Posterior vena cava (tissue), 2 donors: ENCODE results near the gene GPR139. TPM values are rescaled to one million over a fixed set of nuclear protein-coding genes. Genes with fewer than 3 reads are reported as not detected.

Experiments used
- DNase-seq: peaks from one replicate; pipeline ENCODE4 v3.0.0-alpha.2; 2020; ENCODE audit warnings: low spot score
- intact Hi-C, 2 donors: fragments of 100-400 bp; cut with DNase I; formaldehyde crosslinking; loops; one replicate each; pipeline versions ENCODE4 v1.14.1 to v1.14.2; 2022 to 2023
- total RNA-seq, 2 donors: library from RNA; stranded (reverse); fragmentation: NEBNext Ultra II Directional; extraction: Animal tissue kit (Norgen Biotek cat#: 25700); gene quantifications; one replicate each; pipeline ENCODE4 v1.2.1, GENCODE V29; 2021
- donor health status: DM: yes; HTN: yes; CAD: no.
- donor health status: DM: yes; HTN: yes; CAD: no.

GPR139 gene
- total RNA-seq, 2 donors from 2014 or later = not detected

DNA sequence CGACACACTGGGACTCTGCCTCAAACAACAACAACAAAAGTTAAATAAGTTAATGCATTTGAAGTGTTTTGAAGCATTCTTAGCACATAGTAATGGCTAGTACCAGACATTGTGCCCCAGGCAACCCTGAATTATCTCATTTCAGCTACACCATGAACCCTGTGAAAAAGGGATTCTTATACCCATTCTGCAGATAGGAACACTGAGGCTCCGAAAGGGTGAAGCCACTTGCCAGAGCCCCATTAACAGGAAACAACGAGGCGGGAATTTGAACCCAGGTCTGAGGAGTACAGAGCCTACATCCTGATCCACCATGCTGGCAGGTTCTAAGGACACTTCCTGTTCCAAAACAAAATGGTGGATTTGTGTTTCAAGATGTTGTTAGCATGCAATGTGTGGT is 9.2 kb downstream of the GPR139 start:
- intact Hi-C loops = no loop called here
- no peak for DNase-seq

GRCh38 chr16:20061132-20061531 is 12.6 kb downstream of the GPR139 start:
- no peak for DNase-seq
- intact Hi-C loops = no loop called here

DNA sequence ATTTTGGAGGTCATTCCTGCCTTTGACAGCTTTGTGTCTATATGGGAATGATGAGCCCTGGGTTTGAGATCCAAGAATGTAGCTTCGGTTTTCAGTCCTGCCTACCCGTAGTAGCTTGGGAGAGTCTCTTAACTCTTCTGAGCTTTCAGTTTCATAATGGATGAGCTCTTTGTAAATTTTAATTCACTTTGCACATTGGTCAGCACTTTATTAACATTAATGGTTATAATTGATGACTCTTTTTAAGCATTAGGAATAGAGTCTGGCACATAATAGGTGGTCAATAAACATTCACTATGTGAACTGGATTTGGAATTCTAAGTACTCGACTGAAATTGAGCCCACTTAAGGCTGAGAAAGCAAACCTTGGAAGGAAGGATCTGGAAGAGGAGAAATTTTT is 17.3 kb downstream of the GPR139 start:
- intact Hi-C loops = no loop called here
- DNase-seq = no peak

- DNase-seq = no peak
- intact Hi-C loops = no loop called here
Measured at GRCh38 chr16:20053336-20053735, 20.4 kb downstream of the GPR139 start.

- intact Hi-C loops = no loop called here
- DNase-seq = no peak
Measured at GRCh38 chr16:20051611-20052010, 22.1 kb downstream of the GPR139 start.

DNA sequence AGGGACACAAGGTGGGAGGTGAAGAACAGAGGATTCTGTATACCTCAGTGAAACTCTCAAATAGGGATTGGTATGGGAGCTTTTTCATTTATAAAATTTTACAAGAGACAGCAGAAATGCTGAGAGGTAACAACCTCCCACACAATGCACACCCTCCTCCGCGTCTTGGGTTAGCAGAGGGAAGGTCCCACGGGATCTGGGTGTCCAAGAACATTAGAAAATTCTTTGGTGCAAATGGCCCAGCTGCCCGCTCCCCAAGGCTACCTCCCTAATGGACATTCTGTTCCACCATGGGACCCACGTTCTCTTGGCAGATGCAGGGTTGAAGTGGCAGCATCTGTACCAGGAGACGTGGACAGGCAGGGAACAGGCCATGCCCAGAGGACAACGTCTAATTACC is 22.5 kb downstream of the GPR139 start:
- DNase-seq = no peak
- intact Hi-C loops = no loop called here

GRCh38 chr16:20049831-20050230 is 23.9 kb downstream of the GPR139 start:
- intact Hi-C loops = no loop called here
- no peak for DNase-seq

GRCh38 chr16:20045886-20046285 is 27.8 kb downstream of the GPR139 start:
- DNase-seq = no peak
- intact Hi-C loops = no loop called here

GRCh38 chr16:20042848-20043247 is 30.8 kb downstream of the GPR139 start:
- DNase-seq = no peak
- intact Hi-C loops = no loop called here

DNA sequence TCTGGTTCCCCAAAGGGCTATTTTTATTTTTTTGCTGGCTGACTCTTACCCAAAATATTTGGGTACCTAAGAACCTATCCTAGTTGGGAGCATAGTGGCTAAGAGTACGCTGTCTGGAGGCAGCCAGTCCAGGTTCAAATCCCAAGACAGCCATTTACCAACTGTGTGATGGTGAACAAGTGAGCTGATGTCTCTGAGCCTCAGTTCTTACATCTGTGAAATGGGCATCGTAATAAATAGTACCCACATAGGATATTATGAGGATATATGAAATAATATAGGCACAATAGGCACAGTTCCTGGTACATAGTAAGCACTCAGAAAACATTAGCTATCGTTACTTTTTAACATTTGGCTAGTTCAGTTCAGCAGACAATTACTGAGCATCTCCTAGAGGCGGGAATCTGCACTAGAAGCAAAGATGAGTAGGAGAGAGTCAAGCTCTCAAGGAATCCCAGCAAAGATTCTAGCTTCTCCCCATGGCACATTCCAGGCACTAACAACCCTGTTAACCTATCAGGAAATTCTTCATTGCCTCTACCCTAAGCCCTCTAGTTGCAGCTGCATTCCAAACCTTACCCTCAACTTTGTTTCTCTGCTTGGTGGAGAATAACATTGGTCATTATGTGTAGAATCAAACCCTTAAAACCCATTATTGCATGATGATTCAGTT is 31.6 kb downstream of the GPR139 start:
- no peak for DNase-seq
- intact Hi-C loops = no loop called here

GRCh38 chr16:20040011-20040410 is 33.7 kb downstream of the GPR139 start:
- DNase-seq = no peak
- intact Hi-C loops = no loop called here

- DNase-seq = no peak
- intact Hi-C loops = no loop called here
Measured at GRCh38 chr16:20029611-20030010, 44.1 kb downstream of the GPR139 start.

DNA sequence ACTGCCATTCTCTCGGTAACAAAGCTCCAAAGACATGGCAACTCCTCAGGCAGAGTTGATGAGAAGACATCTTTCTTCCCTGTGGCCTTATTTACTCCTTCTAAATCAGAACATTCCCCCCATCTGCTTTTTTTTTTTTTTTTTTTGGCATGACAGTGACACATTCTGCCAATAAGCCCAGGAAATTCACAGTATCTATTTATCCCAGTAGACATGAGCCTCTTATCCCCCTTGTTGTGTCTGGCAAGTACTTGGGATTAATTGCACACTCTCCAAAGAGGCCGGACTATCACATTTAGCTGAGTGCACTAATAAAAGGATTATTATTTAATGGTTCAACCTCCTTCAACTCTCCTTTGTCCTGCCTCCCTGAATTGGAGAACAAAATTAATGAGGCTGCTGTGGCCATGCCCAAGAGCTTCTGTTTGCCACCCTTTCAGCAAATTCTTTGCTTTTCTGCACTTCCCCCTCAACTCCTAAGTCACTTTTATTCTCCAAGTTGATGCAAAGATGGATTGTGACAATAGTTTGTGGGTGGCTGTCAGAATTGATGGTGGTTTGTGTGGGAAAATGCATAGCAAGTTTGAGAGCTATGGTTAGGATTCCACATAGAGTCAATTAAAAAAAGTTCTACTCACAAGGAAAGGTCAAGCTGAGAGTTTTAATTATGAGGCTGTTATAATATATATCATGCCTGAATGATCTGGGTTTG is 47.2 kb downstream of the GPR139 start:
- intact Hi-C loops = no loop called here
- DNase-seq = no peak

DNA sequence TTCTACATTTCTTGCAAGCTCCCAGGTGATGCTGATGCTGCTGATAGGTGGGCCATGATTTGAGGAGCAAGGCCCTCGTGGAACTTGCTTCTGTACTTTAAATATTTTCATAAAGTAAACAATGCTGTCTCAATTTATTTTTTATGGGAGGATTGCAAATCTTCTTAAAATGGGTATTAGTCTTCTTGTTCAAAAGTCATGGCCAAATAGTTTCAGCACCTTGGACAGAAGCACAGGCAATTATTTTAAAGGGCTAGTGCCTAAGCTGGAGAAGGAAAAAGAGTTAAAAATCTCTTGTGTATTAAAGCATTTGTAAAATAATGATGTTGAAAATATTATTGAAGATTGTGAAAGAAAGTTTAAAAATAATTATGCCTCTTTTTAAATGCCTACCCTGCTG is 50.5 kb downstream of the GPR139 start:
- intact Hi-C loops = no loop called here

GRCh38 chr16:20020976-20021375 is 52.7 kb downstream of the GPR139 start:
- intact Hi-C loops = no loop called here

More for the DNA sequence above, 50.5 kb downstream of the GPR139 start:
- DNase-seq = no peak

GRCh38 chr16:20020083-20020482 is 53.6 kb downstream of the GPR139 start:
- no peak for DNase-seq
- intact Hi-C loops = no loop called here

More at GRCh38 chr16:20020976-20021375, 52.7 kb downstream of the GPR139 start:
- no peak for DNase-seq

DNA sequence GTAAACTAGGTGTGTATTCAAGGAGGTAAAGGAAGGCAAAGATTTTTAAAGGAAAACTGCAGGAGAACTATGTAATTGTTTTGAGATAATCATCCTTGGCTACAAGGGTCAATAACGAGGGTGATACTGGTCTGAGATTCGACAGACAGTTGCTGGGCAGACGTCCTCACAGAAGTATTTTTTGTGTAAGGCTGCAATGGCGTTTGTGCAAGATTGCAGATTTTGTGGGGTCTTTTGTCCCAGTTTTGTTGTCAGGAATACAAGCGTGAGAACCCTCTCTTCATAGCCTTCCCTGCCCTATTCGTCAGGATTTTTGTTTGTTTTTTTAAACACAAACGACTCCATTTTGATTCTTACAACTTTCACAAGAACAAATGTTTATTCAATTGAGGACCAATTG is 57.5 kb downstream of the GPR139 start:
- DNase-seq = no peak
- intact Hi-C loops = no loop called here

DNA sequence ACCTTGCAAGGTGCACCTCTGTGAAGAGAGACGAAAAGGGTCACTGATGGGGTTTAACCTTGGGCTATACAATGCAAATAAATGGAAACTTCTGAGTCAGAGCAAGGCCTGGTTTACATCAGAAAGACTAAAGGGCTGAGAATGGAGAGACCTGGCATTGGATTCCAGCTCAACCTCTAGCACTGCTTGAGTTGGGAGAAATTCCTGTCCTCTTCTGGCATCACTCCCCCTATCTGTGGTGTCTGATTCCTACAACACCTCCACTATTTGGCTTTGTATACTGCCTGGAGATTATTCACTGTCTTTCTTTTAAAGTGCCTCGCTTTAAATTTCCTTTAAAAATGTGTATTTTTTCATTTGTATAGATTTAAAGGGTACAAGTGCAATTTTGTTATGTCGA is 68.8 kb downstream of the GPR139 start:
- no peak for DNase-seq

GRCh38 chr16:20002936-20003335 is 70.8 kb downstream of the GPR139 start:
- intact Hi-C loops = no loop called here
- no peak for DNase-seq

More for the DNA sequence above, 68.8 kb downstream of the GPR139 start:
- intact Hi-C loops = no loop called here

GRCh38 chr16:20001856-20002707 is 71.6 kb downstream of the GPR139 start:
- no peak for DNase-seq
- intact Hi-C loops = no loop called here
